Adrenal gland (tissue), 12 donors: ENCODE data around the gene CHRD. TPM values are rescaled to one million over a fixed set of nuclear protein-coding genes. Genes with fewer than 3 reads are reported as not detected.
"Not testable (repeated sequence)": the region's sequence is repeated elsewhere in the genome, so short reads cannot be mapped to it uniquely, and the experiment has no call there.

Experiments used
- DNase-seq, 7 donors: peaks; one replicate each; pipeline ENCODE4 v3.0.0-alpha.2; 2019 to 2020
- H3K27ac ChIP-seq, 5 donors: fragments of 200-600 bp; sonication (generic) in 4 of 5; 1 replicate in 3 of 5; 2 replicates in 2 of 5; pipeline versions ENCODE4 v1.5.1 to v1.8.0; 2016 to 2020; ENCODE audit warnings: mild to moderate bottlenecking in 1 of 5
- H3K27me3 ChIP-seq: fragments of 200-600 bp; 2 replicates; pipeline ENCODE4 v1.8.0; 2021
- H3K36me3 ChIP-seq, 2 donors: fragments of 200-600 bp; replicated peaks in 1 of 2; 1 replicate in 1 of 2; 2 replicates in 1 of 2; pipeline versions ENCODE4 v1.5.1 to v1.8.0; 2018 to 2022
- H3K4me1 ChIP-seq, 2 donors: fragments of 200-600 bp; replicated peaks in 1 of 2; 1 replicate in 1 of 2; 2 replicates in 1 of 2; pipeline versions ENCODE4 v1.5.1 to v1.8.0; 2018 to 2021
- H3K4me3 ChIP-seq, 4 donors: fragments of 200-600 bp; sonication (generic) in 3 of 4; one replicate each; pipeline ENCODE4 v1.5.1; 2016 to 2018
- H3K9me3 ChIP-seq, 3 donors: fragments of 200-600 bp; sonication (generic) in 1 of 3; replicated peaks in 1 of 3; 1 replicate in 2 of 3; 2 replicates in 1 of 3; pipeline versions ENCODE4 v1.5.1 to v1.8.0; 2016 to 2021
- POLR2A ChIP-seq, 2 donors: fragments of 450-650 bp; IDR thresholded peaks; one replicate each; pipeline ENCODE4 v1.6.1; 2017; ENCODE audit warnings: antibody characterized with exemption in 2 of 2, mild to moderate bottlenecking in 2 of 2, moderate library complexity in 1 of 2
- WGBS, 4 donors: extraction: QIAGEN DNeasy Blood & Tissue Kit in 2 of 4; methylation state at CpG; one replicate each; pipeline versions ENCODE4 v1.1.5 to v1.1.7; 2013 to 2017; 5-methylcytosine and 5-hydroxymethylcytosine counted together
- intact Hi-C, 2 donors: fragments of 100-400 bp; cut with DNase I; formaldehyde crosslinking; loops; one replicate each; pipeline versions ENCODE4 v1.14.1 to v1.15.0; 2022 to 2023
- polyA plus RNA-seq, 3 donors: library from polyadenylated mRNA; stranded (reverse); fragments of 200-250 nt in 2 of 3; fragments of 350-450 nt in 1 of 3; fragmentation: Illumina TruSeq in 1 of 3; extraction: RNeasy Lipid Tissue Mini Kit (QIAGEN cat#74804) in 1 of 3; gene quantifications; one replicate each; pipeline ENCODE4 v1.2.3, GENCODE V29; 2013 to 2014
- total RNA-seq, 9 donors: library from RNA; depleted of rRNA in 4 of 9; stranded (reverse); fragments of >200 nt in 4 of 9; fragments of 120-200 nt in 1 of 9; fragmentation: NEBNext Ultra II Directional in 1 of 9; extraction: Animal tissue kit (Norgen Biotek cat#: 25700) in 1 of 9; gene quantifications; one replicate each; pipeline versions ENCODE4 v1.1.0 to v1.2.4, GENCODE V29; 2013 to 2023
- TF ChIP-seq, protein P1 (sequence below), 6 experiments: fragments of 450-650 bp in 4 of 6; fragments of 200-600 bp in 2 of 6; sonication (generic) in 1 of 6; IDR thresholded peaks; 1 replicate in 5 of 6; 2 replicates in 1 of 6; pipeline versions ENCODE4 v1.5.1 to v1.8.0; 2016 to 2021; ENCODE audit warnings: antibody characterized with exemption in 6 of 6, mild to moderate bottlenecking in 2 of 6, moderate library complexity in 1 of 6
- donor health status: healthy with polysubstance abuse.
- donor health status: Bipolar disorder and iron deficiency.
- donor health status: DM: yes; HTN: yes; CAD: no.
- donor health status: DM: no; HTN: no; CAD: no.
- donor health status: DM: no; HTN: no; CAD: no.
- donor health status: DM: yes; HTN: yes; CAD: no.

Gene CHRD
- total and polyA plus RNA-seq, 12 donors: 1.1 to 101 (median 23.7) TPM

DNA sequence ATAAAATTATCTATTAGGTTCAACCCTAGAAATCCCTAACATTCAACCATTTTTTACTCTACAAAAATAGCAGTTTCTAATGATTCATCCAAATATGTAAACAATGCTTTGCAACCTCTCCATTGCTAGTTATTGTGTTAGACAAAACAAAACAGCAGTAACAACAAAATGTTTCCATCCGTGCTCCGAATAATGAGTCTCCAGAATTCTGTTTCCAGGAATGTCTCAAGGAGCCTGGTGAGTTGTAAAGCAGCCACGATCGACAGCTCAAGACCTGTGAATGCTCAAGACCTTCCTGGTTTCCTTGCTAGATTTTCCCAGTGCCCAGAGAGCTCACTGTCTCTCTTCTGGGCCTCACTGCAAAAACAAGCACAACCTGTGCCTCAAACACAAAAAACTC, 49.9 kb downstream of the CHRD start:
- Histone ChIP-seq H3K27ac (no peak overlapping the region), H3K4me1 (no peaks in the 10 kb centered on the region), H3K4me3 (no peak overlapping the region), H3K27me3 (no peaks in the 10 kb centered on the region), H3K9me3 (no peaks in the 10 kb centered on the region), H3K36me3 (no peaks in the 10 kb centered on the region)
- TF ChIP-seq POLR2A (IDR thresholded peaks at IDR 0.05): no peak
- TF ChIP-seq, protein P1, sequence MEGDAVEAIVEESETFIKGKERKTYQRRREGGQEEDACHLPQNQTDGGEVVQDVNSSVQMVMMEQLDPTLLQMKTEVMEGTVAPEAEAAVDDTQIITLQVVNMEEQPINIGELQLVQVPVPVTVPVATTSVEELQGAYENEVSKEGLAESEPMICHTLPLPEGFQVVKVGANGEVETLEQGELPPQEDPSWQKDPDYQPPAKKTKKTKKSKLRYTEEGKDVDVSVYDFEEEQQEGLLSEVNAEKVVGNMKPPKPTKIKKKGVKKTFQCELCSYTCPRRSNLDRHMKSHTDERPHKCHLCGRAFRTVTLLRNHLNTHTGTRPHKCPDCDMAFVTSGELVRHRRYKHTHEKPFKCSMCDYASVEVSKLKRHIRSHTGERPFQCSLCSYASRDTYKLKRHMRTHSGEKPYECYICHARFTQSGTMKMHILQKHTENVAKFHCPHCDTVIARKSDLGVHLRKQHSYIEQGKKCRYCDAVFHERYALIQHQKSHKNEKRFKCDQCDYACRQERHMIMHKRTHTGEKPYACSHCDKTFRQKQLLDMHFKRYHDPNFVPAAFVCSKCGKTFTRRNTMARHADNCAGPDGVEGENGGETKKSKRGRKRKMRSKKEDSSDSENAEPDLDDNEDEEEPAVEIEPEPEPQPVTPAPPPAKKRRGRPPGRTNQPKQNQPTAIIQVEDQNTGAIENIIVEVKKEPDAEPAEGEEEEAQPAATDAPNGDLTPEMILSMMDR (IDR thresholded peaks at IDR 0.05): no peak
- DNase-seq: no peak
- WGBS, 4 donors: 81 to 87% (median 84%) methylated on average over 4 of the region's 4 CpGs
- intact Hi-C loops: no loop called here

DNA sequence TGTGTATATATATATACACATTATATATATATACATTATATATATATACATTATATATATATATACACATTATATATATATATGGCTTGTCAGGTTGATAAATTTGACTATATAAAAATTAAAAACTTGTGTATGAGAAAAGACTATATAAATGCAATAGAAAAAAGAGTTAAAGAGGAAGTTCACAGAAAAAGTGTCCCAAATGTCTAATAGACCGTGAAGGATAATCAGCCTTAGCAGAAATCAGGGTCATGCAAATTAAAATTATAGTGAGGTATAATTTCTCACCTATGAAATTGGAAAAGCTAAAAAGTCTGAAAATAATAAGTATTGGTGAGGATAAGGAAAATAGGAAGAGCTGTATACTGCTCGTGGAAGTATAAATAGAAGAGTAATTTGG, 51.1 kb downstream of the CHRD start:
- Histone ChIP-seq H3K4me3 (no peak overlapping the region), H3K27me3 (no peaks in the 10 kb centered on the region), H3K36me3 (no peaks in the 10 kb centered on the region), H3K27ac (no peak overlapping the region), H3K9me3 (no peaks in the 10 kb centered on the region), H3K4me1 (no peaks in the 10 kb centered on the region)
- intact Hi-C loops: no loop called here
- TF ChIP-seq, protein P1 (IDR thresholded peaks at IDR 0.05): no peak
- no peak for TF ChIP-seq POLR2A (IDR thresholded peaks at IDR 0.05)
- 85 to 91% (median 88%) methylated on average over 2 of the region's 2 CpGs for WGBS, 4 donors
- no peak for DNase-seq

DNA sequence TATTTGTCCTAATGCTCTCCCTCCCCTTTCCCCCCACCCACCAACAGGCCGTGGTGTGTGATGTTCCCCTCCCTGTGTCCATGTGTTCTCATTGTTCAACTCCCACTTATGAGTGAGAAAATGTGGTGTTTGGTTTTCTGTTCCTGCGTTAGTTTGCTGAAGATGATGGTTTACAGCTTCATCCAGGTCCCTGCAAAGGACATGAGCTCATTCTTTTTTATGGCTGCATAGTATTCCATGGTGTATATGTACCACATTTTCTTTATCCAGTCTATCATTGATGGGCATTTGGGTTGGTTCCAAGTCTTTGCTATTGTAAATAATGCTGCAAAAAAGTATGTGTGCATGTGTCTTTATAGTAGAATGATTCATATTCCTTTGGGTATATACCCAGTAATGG, 53.3 kb downstream of the CHRD start:
- H3K27me3 ChIP-seq, H3K9me3 ChIP-seq, H3K4me1 ChIP-seq, H3K4me3 ChIP-seq, H3K27ac ChIP-seq, DNase-seq, intact Hi-C loops, H3K36me3 ChIP-seq: not testable (repeated sequence)
- 64 to 86% (median 79%) methylated on average over 2 of the region's 2 CpGs for WGBS, 4 donors

DNA sequence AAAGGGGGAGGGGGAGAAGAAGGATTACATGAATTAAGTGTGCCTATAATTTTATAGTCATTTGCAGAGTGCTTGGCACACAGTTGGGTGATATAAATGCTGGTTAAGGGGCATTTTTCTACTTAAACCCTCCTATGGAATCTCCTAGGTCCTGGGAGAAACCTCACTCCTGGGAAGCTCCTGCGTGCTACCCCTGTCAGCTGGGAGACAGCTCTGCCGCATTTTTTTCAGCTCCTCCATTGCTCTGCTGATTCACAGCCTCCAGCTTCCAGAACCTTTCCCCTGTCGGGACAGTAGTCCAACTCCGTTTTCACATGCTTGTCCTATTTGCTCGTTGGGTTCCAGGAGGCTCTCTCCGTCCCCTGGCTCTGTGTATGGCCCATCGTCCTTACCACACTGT, 59.2 kb downstream of the CHRD start:
- no peak for DNase-seq
- Histone ChIP-seq H3K27ac (no peak overlapping the region), H3K4me3 (no peak overlapping the region), H3K4me1 (no peaks in the 10 kb centered on the region), H3K36me3 (no peaks in the 10 kb centered on the region), H3K27me3 (no peaks in the 10 kb centered on the region), H3K9me3 (no peaks in the 10 kb centered on the region)
- WGBS, 4 donors: 67 to 72% (median 69%) methylated on average over 6 to 7 of the region's 7 CpGs
- TF ChIP-seq, protein P1 (IDR thresholded peaks at IDR 0.05): no peak
- no peak for TF ChIP-seq POLR2A (IDR thresholded peaks at IDR 0.05)
- intact Hi-C loops: no loop called here

Other genes starting within 250 kb of the CHRD start
- gene EIF2B5, start 244.7 kb upstream of the CHRD start, total RNA-seq: 10 to 100 TPM; 19.1 to 50.8 (median 40.2) TPM
- 10 to 100 TPM; 45.9 to 56.1 (median 49.0) TPM for gene EIF2B5, start 244.7 kb upstream of the CHRD start, polyA plus RNA-seq
- 10 to 100 TPM; 34.1 to 94.1 (median 64.2) TPM for gene DVL3, start 224.7 kb upstream of the CHRD start, total RNA-seq
- 10 to 100 TPM; 45.8 to 92.9 (median 69.8) TPM for gene DVL3, start 224.7 kb upstream of the CHRD start, polyA plus RNA-seq
- gene AP2M1, start 205.2 kb upstream of the CHRD start, total RNA-seq: 100 to 1,000 TPM; 305 to 700 (median 594) TPM
- 100 to 1,000 TPM; 250 to 882 (median 362) TPM for gene AP2M1, start 205.2 kb upstream of the CHRD start, polyA plus RNA-seq
- 100 to 1,000 TPM in 8 of 9 donors, 10 to 100 TPM in 1; 93.6 to 292 (median 150) TPM for gene ABCF3, start 193.9 kb upstream of the CHRD start, total RNA-seq
- gene ABCF3, start 193.9 kb upstream of the CHRD start, polyA plus RNA-seq: 100 to 1,000 TPM; 189 to 353 (median 289) TPM
- gene VWA5B2, start 150.5 kb upstream of the CHRD start, total RNA-seq: 100 to 1,000 TPM in 3 of 9 donors, 10 to 100 TPM in 5, 1 to 10 TPM in 1; 1.1 to 140 (median 65.8) TPM
- gene VWA5B2, start 150.5 kb upstream of the CHRD start, polyA plus RNA-seq: 1,000 to 10,000 TPM in 1 of 3 donors, 100 to 1,000 TPM in 1, 10 to 100 TPM in 1; 29.8 to 1,120 (median 268) TPM
- gene ALG3, start 131.1 kb upstream of the CHRD start, total RNA-seq: 100 to 1,000 TPM in 1 of 9 donors, 10 to 100 TPM in 8; 27.7 to 107 (median 59.0) TPM
- 10 to 100 TPM; 32.8 to 71.4 (median 42.3) TPM for gene ALG3, start 131.1 kb upstream of the CHRD start, polyA plus RNA-seq
- 1 to 10 TPM; 2.7 to 8.3 (median 4.3) TPM for gene EEF1AKMT4, start 130.4 kb upstream of the CHRD start, total RNA-seq
- gene EEF1AKMT4, start 130.4 kb upstream of the CHRD start, polyA plus RNA-seq: 1 to 10 TPM; 1.8 to 6.6 (median 2.5) TPM
- 10 to 100 TPM in 2 of 9 donors, 1 to 10 TPM in 4, under 1 TPM in 1, not detected in 2; 0.47 to 39.3 (median 6.9) TPM for gene CAMK2N2, start 118.5 kb upstream of the CHRD start, total RNA-seq
- 10 to 100 TPM in 2 of 3 donors, 1 to 10 TPM in 1; 6.1 to 24.2 (median 12.4) TPM for gene CAMK2N2, start 118.5 kb upstream of the CHRD start, polyA plus RNA-seq
- 1 to 10 TPM in 3 of 9 donors, under 1 TPM in 2, not detected in 4; 0.27 to 9.3 (median 4.5) TPM for gene ECE2, start 104.0 kb upstream of the CHRD start, total RNA-seq
- 10 to 100 TPM in 1 of 3 donors, 1 to 10 TPM in 2; 3.0 to 15.2 (median 8.2) TPM for gene ECE2, start 104.0 kb upstream of the CHRD start, polyA plus RNA-seq
- 100 to 1,000 TPM; 190 to 392 (median 236) TPM for gene PSMD2, start 80.8 kb upstream of the CHRD start, total RNA-seq
- 100 to 1,000 TPM in 1 of 3 donors, 10 to 100 TPM in 2; 65.1 to 412 (median 73.8) TPM for gene PSMD2, start 80.8 kb upstream of the CHRD start, polyA plus RNA-seq
- 100 to 1,000 TPM; 231 to 600 (median 356) TPM for gene EIF4G1, start 65.4 kb upstream of the CHRD start, total RNA-seq
- gene EIF4G1, start 65.4 kb upstream of the CHRD start, polyA plus RNA-seq: 100 to 1,000 TPM; 248 to 411 (median 268) TPM
- gene FAM131A, start 42.5 kb upstream of the CHRD start, total RNA-seq: 10 to 100 TPM; 13.9 to 42.4 (median 32.5) TPM
- 10 to 100 TPM; 13.3 to 43.0 (median 39.4) TPM for gene FAM131A, start 42.5 kb upstream of the CHRD start, polyA plus RNA-seq
- gene CLCN2, start 18.4 kb upstream of the CHRD start, total RNA-seq: 10 to 100 TPM in 5 of 9 donors, 1 to 10 TPM in 4; 7.5 to 24.4 (median 13.3) TPM
- gene CLCN2, start 18.4 kb upstream of the CHRD start, polyA plus RNA-seq: 10 to 100 TPM; 11.4 to 27.8 (median 22.3) TPM
- gene POLR2H, start 18.3 kb upstream of the CHRD start, total RNA-seq: 100 to 1,000 TPM in 1 of 9 donors, 10 to 100 TPM in 8; 63.1 to 101 (median 71.2) TPM
- gene POLR2H, start 18.3 kb upstream of the CHRD start, polyA plus RNA-seq: 100 to 1,000 TPM in 2 of 3 donors, 10 to 100 TPM in 1; 87.7 to 199 (median 194) TPM
- gene THPO, start 1.8 kb upstream of the CHRD start, total RNA-seq: 1 to 10 TPM in 3 of 9 donors, under 1 TPM in 3, not detected in 3; 0.11 to 5.3 (median 1.6) TPM
- gene THPO, start 1.8 kb upstream of the CHRD start, polyA plus RNA-seq: 1 to 10 TPM in 2 of 3 donors, under 1 TPM in 1; 0.82 to 4.4 (median 2.2) TPM
- gene EPHB3, start 181.7 kb downstream of the CHRD start, total RNA-seq: 1 to 10 TPM in 6 of 9 donors, under 1 TPM in 3; 0.52 to 3.7 (median 1.4) TPM
- gene EPHB3, start 181.7 kb downstream of the CHRD start, polyA plus RNA-seq: 1 to 10 TPM in 2 of 3 donors, under 1 TPM in 1; 0.29 to 1.2 (median 1.0) TPM